RPMI7951 (cell line): ENCODE results near the gene ISCA2. TPM values are rescaled to one million over a fixed set of nuclear protein-coding genes. Genes with fewer than 3 reads are reported as not detected.
"Not testable (repeated sequence)": the region's sequence is repeated elsewhere in the genome, so short reads cannot be mapped to it uniquely, and the experiment has no call there.

ENCODE experiments used
- DNase-seq: peaks from one replicate; pipeline ENCODE4 v3.0.0-alpha.2; 2012; ENCODE audit warnings: low read depth
- total RNA-seq: library from RNA; depleted of rRNA; stranded (reverse); fragments of >200 nt; shearing (Covaris generic); gene quantifications from 2 replicates; pipeline ENCODE4 v1.2.3, GENCODE V29; 2014; rRNA removed

Gene ISCA2, protein sequence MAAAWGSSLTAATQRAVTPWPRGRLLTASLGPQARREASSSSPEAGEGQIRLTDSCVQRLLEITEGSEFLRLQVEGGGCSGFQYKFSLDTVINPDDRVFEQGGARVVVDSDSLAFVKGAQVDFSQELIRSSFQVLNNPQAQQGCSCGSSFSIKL
- 32.4 and 36.1 TPM in 2 replicates for total RNA-seq

DNA sequence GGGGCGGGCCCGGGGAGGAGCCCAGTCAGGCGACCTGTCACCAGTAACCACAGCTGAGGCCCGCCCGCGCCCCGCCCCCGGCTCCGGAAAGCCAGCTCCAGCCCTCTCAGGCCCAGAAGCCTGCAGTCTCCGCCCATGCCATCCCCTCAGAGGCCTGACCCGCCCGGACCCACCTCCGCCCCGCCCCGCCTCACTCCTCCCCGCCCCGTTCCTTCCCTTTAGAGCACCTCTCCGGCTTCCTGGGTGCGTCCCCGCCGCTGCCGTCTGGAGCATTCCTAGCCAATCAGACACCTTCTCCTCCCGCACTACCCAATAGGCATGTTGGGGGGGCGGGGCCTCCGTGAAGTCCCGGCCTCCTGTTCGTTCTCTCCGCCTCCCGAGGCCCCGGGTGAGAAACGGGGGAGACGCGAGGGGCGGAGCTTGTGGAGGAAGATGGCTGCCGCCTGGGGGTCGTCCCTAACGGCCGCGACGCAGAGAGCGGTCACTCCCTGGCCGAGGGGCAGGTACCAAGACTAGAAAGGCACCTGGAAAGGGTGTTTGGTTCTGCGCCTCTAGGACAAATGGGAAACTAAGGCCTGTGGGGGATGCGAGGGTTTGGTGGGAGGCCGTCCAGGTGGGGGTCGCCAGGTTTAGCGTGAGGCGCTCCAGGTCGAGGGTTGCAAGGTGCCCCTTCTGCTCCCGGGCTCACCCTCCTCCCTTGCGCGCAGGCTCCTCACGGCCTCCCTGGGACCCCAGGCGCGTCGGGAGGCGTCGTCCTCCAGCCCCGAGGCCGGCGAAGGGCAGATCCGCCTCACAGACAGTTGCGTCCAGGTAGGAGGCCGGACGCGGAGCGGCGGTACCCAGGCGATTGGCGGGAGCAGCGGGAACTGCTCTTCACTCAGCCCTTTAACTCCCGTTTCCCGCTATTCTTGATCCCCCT lies at the start of gene ISCA2:
TSS of gene ISCA2 (plus strand) at position 423 of the 919 bp plus-strand sequence. CDS start at position 433, 10 bp downstream.
- DNase-seq: peak; percentile 97

DNA sequence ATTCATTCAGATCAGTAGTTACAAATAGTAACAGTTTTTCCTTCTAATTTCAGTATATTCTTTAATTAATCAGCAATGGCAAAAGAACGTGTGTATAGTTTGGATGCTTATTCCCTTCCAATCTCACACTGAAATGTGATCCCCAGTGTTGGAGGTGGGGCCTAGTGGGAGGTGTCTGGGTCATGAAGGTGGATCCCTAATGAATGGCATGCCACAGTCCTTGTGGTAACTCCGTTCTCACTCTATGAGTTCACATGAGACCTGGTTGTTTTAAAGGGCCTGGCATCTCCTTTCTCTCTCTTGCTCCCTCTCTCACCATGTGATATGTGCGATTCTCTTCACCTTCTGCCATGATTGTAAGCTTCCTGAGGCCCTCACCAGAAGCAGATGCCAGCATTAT lies 48.7 kb upstream of the ISCA2 start:
- no peak for DNase-seq

DNA sequence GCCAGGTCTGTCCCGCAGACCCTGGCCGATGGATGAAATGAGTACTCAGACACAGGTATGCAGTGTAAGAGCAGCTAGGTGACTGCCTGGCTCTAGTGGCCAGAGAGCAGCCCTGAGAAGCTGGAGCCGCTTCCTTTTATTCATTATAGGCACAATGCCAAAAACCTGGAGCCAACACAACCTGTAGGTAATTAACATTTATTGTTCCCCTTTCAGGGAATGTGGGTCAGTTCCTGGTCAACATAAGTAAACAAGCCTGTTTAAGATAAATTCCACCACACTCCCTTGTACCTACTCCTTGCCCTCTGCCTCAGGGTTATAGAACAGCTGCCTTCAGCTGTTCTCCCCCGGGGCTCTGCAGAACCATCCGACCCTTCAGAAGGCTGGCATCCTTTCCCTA lies 39.2 kb upstream of the ISCA2 start:
- not testable (repeated sequence) for DNase-seq

DNA sequence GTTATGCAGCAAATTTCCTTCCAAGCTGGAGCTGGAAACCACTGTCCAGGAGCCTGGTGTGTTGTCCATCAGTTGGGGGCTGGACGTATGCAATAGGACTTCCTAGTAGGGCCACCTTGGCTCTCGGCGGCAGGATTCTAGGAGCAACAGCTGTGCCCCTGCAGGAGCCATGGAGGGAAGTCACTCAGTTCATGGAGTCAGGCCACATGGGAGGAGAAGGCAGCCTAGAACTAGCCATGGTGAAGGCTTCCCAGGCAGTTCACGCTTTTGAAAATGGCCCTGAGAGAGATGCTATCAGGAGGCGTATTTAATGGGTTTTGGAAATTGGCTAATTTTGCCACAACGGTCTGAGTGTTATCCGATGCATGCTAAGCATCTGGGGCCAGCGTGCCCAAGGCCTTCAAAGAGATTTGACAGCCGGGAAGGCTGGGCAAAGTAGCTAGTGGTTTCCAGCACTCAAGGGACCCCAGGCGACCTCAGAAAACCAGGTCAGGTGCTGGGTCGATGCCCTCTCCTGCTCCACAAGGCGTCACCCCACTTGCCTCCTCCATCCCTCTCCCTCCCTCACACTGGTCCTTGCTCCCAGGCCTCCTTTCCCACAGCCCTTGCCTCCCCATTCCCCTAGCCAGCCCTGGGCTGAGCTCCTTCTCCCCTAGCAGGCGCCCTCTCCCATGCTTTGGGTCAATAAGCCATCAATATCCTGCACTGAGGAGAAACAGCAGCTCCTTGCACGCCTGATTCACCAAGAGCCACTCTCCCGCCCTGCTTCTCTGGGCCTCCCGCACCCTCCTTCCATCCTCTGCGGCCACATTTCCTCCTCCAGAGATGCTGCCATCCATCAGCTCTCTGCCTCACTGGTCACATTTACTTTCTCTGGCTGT lies 36.6 kb upstream of the ISCA2 start:
- no peak for DNase-seq

DNA sequence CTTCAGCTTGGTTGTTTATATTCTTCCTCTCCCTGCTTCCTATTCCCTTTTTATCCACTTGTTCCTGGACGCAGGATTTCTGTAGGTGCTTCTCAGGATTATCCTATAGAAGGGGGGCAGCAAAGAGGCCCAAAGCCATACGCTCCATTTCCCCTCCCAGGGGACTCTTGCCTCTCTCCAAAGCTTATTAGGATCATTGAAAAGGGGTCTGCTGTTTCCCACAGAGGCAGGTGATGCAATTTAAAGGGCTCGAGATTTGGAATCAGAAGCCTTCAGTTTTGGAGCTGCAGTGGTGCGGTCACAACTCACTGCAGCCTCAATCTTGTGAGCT lies 36.0 kb upstream of the ISCA2 start:
- DNase-seq: no peak

DNA sequence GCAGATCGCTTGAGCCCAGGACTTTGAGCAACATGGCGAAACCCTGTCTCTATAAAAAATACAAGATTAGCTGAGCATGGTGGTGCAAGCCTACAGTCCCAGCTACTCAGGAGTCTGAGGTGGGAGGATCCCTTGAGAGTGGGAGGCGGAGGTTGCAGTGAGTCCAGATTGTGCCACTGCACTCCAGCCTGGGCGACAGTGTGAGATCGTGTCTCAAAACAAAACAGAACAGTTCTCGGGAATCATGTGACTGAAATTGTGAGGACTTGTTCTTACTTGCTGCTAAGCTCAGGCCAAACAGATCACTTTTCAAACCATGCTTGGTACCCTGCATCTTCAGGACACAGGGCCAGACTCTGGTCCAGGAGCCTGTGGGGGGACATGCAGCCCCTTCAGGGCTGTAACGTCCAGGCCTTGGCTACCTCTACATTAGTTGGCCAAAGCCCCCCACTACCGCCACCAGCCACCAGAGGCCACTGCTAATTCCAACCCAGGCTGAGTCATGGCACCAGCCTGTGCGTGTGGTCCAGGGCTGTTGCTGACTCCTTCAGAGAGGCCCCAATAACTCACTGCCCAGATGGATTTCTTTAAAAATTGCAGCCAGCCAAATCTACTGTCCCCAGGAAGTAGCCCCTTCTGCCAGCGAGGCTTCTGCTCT lies 34.1 kb upstream of the ISCA2 start:
- DNase-seq: peak; percentile 70

DNA sequence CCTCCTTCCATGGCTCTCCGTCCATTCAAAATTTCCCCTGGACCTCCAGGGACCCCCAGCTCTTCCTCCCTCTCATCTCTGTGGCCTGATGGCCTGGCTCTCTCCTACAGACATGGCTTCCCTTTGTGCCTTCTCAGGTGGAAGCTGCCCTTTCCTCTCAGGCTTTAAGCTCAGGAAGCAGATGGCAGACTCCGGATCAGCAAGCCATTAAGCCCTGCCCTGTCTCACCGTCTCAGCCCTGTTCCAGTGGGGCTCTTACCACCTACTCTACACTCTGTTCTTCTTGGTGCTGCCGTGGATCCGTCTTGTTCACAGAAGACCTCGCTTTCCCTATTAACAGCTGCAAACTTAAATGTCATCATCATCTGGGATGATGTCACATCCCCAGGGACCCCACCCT lies 33.6 kb upstream of the ISCA2 start:
- no peak for DNase-seq

DNA sequence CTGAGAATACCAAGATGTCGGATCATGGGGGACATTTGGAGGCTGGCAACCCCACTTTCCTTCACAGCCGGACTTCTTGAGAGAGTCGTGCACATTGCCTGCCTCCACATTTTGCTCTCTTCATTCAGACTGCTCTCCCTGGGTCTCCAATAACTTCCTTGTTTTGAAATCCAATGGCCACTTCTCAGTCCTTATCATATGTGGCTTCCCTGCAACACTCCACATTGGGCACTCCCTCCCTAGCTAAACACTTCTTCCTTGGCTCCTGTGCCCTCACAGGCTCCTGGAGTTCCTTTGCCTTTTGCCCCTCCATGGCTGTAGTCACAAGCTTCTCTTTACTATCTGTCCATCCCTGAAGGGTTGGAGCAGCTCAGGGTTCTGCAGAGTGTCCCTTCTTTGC lies 30.6 kb upstream of the ISCA2 start:
- no peak for DNase-seq

DNA sequence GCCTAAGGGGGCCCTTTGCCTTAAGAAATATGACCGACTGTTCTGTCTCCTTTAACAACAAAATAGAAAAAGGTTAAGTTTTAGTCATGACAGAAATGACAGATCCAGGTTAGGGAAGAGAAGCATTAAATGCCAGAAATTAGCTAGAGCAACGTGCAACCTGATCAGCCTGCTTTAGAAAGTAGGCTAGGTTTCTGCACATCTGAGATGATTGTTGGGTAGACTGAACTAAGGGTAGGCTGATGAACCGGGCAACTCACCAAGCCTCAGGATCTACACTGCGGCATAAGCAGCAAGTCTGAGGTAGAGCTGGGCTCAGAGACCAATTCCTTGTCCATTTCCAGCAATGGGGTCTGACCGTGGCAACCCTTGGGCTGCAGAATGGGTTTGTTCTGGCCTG lies 29.9 kb upstream of the ISCA2 start:
- DNase-seq: no peak

DNA sequence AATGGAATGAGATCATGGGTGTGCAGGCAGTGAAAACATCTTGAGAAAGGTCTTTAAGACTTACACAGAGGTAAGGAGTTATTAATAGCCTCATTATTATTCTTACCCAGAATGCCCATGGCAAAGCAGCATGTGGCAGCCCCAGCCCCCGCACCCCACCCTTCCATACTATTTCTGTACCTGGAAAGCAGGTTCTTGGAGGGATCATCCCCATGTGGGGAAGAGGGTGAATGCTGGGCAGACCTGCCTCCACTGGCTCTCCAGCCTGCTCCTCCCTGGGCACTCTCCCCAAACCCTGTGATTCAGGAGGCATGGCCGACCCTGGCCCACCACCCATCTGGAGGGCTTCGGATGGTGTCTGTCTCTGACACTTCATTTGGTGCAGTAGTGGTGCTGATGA lies 28.8 kb upstream of the ISCA2 start:
- DNase-seq: no peak

DNA sequence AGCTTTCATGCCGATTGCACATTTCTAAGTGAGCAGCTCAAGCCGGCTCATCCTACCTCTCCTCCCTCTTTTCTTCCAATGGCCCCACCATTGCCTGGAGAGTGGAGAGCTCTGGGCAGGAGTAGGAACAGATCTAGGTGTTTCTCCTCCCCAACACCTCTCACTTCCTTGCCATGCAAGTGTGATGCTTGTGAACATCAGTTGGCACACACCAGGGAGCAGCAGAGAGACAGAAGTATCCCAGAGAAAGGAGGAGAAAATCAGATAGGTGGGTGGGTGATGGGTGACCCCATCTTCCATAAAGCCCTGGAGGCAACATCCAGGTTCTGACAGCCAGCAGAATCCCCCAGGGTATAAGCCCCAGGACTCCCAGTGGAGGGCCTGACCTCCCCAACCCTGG lies 28.2 kb upstream of the ISCA2 start:
- no peak for DNase-seq

DNA sequence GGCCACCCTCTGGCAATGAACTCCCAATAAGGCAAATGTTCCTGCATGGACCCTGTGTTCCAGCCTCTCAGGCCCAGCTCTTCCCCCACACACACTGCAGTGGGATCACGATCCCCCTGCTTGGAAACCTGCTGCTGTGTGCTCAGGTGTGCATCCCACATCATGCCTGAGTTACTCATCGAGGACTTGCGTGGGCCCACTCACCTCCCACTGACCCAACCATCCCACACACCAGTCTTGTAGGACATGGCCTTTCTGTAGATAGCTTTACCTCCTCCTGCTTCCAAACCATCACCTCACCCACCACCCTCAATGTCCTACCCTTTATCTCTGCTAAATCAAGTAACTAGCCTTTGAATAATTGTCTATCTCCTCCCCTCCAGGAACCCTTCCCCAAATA lies 25.1 kb upstream of the ISCA2 start:
- no peak for DNase-seq

DNA sequence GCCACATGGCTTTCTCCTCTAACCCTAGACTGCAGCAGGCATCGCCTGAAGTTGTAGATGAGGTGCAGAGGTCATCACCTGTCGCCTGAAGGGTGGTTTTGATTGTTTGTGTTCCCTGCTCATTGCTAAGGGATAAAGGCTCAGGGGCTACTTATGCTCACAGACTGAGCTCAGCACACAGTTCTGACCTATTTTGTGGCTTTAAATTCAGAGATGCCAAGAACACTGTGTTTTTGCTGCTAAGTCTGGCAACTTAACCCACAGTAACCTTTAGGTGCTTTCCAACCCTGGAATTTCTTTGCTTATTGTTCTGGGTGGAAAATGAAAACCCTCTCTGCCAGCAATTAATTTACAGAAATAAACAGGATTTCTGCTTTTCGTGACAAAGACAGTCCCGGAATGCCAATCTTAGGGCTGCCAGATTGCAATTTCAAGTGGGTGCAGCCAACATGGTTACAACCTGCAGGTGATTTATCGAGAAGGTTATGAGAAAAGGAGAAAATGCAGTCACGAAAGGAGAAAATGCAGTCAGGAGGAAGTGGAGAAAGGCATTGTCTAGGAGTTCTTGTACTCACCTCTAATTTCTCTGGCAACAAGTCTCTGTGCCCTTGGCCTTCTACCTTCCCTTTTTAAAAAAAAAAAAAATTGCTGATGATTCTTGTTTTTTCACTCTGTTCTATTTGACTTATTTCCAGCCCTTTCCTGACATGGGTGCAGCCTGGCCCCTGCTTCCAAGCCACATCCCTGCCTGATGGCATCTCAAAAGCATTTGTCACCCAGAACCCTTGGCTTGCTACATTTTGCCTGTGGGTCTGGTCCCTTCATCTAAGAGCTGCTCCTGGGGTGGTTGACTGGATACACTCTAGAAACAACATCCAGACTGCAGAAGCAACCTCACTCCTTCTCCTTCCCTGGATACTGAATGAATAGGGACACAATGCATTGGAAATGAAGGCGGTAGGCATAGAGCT lies 23.7 kb upstream of the ISCA2 start:
- DNase-seq: no peak

DNA sequence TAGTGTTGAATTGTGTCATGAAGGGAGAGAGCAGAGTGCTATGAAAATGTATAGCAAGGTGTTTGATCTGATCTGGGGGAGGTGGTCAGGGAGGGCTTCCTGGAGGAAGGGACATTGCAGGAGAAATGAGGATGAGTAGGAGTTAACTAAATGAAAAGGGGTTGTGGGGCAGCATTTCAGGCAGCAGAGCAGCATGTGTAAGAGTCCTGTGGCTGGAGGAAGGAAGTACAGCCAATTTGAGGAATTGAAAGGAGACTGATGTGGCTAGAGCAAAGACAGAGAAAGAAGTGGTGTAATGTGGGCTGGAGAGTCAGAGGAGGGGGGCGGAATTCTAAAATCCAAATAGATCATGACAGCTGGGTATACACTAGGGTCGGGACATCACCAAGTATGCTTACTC lies 21.0 kb upstream of the ISCA2 start:
- no peak for DNase-seq

DNA sequence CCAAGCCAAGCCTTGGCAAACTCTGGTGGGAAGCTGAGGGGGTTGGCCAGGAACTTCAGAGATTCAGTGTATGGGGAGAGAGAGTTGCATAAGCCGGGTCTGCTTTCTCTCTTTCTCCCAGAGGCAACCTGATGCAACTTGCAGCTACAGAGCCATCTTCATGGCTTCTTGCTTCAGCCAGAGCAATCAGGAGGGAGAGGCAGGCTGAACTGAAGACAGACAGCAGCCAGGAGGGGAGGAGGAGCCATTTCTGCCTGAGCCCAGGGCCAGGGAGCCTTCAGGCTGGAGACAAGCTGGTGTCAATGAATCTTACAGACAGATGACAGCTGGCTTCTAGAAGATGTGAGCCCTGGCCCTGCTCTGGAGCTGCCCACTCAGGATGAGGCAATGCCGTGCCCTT lies 19.2 kb upstream of the ISCA2 start:
- DNase-seq: no peak

DNA sequence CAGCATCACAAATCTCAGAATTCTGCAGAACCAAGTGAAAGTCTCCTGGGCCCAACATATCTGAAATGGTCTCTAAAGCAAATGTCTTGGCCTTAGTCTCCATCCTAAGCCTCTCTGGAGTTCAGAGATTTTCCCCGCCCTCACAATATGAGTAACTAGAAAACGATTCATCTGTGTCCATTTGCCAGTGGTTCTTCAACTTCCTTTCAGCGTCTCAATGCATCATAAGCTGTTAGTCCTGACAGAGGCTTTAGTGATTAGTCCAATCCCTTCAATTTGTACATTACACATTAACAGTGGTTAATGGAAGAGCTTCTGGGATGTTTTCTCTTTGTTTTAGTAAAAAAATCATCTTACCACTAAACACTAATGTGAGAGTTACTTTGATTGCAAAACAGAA lies 17.9 kb upstream of the ISCA2 start:
- peak; percentile 18 for DNase-seq

DNA sequence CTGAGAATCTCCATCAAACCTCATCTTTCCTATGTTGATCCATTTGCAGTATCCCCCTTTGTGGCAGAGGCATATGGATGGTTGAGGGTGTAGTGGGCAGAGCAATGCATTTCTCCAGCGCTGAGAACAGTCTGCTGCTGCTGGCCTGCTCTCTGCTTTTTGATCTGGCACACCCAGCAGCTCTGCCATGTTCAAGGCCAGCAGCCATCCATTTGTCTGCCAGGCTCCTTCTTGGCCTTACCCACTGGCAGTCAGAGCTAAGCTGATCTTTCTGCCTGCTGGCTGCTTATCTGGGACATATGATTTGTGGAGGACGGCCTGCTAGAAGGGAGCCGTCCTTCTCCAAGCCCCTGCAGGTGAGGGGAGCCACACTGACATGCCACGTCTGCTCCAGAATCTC lies 17.5 kb upstream of the ISCA2 start:
- no peak for DNase-seq

DNA sequence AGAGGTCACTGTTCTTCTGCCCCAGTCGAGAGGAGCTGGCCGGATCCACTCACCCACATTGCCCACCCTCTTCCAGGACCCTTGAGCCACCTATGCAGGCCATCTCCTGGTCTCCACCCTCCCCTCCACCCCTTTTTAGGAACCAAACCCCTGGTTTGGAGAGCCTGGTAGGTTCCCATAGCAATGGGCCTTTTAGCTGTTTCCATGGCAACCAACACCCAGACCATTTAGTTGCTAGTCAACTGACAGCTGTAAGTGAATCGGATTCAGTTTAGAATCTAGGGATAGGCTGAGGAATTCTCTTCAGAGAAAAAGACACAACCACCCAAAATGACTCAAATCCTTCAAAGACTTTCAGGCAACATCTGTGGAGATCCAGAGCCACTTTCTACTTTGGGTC lies 17.0 kb upstream of the ISCA2 start:
- DNase-seq: no peak

DNA sequence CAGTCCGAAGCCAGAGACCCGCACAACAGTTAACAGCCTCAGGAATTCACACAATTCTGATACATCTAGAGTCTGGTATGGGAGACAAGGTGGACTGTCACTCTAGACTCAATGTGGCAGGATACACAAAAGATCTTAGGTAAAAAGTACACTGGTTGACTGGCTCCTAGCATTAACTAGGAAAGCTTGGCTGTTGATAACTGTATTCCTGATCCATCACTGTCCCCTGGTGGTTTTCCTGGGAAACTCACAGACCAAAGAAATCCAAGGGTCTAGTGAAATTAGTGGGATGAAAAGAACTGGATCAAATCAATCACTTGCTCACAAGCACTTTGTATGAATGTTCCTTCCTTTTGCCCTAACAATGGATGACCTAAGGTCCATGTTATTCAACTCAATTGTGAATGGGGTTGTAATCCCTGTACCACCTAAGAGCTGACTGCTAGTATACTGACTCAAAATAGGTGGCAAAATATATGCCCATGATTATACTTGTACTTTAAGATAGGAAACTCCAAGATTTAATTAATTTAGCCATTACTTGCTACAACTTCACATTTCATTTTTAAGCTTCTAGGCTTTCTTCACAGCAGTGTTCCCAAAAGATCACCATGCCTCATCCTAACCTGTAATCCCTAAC lies 14.4 kb upstream of the ISCA2 start:
- no peak for DNase-seq

DNA sequence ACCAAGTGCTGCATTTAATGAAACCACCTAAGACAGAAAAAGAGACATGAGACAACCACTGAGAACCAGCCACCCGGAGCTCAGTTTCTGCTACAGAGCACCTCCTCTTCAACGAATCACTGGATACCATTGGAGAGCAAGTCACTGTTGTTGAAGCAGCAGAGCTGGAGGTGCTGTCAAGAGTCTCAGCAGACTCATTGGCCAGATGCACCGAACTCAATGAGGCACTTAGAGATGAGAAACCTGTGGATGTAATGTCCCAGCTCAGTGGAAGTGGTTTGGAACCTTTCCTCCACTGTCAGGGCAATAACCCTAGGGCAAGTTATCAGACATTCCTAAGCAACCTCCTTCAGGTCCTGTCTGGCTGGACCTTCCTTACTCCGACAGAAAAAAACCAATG lies 13.5 kb upstream of the ISCA2 start:
- DNase-seq: no peak
